ENCODE measurements around the gene ZNF396. TPM values are rescaled to one million over a fixed set of nuclear protein-coding genes. Genes with fewer than 3 reads are reported as not detected.

ZNF396 gene
- total and polyA plus RNA-seq, 2 experiments from 2014 or later, result 0.31 to 0.36 TPM

GRCh38 chr18:35408843-35409261 lies 31.7 kb upstream of the ZNF396 start:
- Histone ChIP-seq H3K79me2 (replicated peaks; ENCODE audit: insufficient read depth) (no peaks in the 10 kb centered on the region), H2AFZ (0 out of 2 replicates have a peak overlapping the region, but pooled peaks have one; percentile 28), H3K27me3 (ENCODE audit: insufficient read depth) (no peaks in the 10 kb centered on the region), H3K36me3 (ENCODE audit: insufficient read depth) (no peaks in the 10 kb centered on the region), H3K4me3 (no peak overlapping the region), H3K4me1 (ENCODE audit: insufficient read depth) (no peaks in the 10 kb centered on the region), H3K9me2 (ENCODE audit: insufficient read depth) (no peaks in the 10 kb centered on the region), H4K20me1 (replicated peaks; ENCODE audit: insufficient read depth) (no peaks in the 10 kb centered on the region), H3K4me2 (no peak overlapping the region), H3K27ac (ENCODE audit: low read depth) (no peak overlapping the region), H3F3A (replicated peaks; ENCODE audit: low read depth) (no peaks in the 10 kb centered on the region)
- no peaks in the 10 kb centered on the region for H3K36me3 Mint-ChIP-seq (ENCODE audit: low read depth)
- H3K4me1 Mint-ChIP-seq, result peaks cover 4% of the 10 kb centered on the region
- peaks cover 1% of the 10 kb centered on the region for H3K27me3 Mint-ChIP-seq (ENCODE audit: insufficient read depth, low read depth, poor library complexity)
- ATAC-seq (no peak), DNase-seq (ENCODE audit: low spot score) (no peak)
- no peak overlapping the region for H3K4me3 Mint-ChIP-seq
- TF ChIP-seq EZH2 (IDR thresholded peaks at IDR 0.05; ENCODE audit: low read depth, unreplicated experiment) (no peak), CREB1 (CRISPR knock-in tag; IDR thresholded peaks at IDR 0.05; ENCODE audit: low read depth) (no peak), EZH2phosphoT487 (IDR thresholded peaks at IDR 0.05; ENCODE audit: unreplicated experiment) (no peak), POLR2AphosphoS5 (IDR thresholded peaks at IDR 0.05; ENCODE audit: low read depth) (no peak), JUNB (IDR thresholded peaks at IDR 0.05; ENCODE audit: unreplicated experiment) (no peak), ETS1 (IDR thresholded peaks at IDR 0.05) (no peak)
- TF ChIP-seq, protein P1, sequence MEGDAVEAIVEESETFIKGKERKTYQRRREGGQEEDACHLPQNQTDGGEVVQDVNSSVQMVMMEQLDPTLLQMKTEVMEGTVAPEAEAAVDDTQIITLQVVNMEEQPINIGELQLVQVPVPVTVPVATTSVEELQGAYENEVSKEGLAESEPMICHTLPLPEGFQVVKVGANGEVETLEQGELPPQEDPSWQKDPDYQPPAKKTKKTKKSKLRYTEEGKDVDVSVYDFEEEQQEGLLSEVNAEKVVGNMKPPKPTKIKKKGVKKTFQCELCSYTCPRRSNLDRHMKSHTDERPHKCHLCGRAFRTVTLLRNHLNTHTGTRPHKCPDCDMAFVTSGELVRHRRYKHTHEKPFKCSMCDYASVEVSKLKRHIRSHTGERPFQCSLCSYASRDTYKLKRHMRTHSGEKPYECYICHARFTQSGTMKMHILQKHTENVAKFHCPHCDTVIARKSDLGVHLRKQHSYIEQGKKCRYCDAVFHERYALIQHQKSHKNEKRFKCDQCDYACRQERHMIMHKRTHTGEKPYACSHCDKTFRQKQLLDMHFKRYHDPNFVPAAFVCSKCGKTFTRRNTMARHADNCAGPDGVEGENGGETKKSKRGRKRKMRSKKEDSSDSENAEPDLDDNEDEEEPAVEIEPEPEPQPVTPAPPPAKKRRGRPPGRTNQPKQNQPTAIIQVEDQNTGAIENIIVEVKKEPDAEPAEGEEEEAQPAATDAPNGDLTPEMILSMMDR (conservative IDR thresholded peaks at IDR 0.05; ENCODE audit: low read depth in 2 of 2), result no peak
- H3K27ac Mint-ChIP-seq, result no peak overlapping the region
- H3K9me3 Mint-ChIP-seq, result no peaks in the 10 kb centered on the region

- ATAC-seq (peak; percentile 87), DNase-seq (ENCODE audit: low spot score) (peak; percentile 93)
- no peak overlapping the region for H3K4me2 ChIP-seq
- Mint-ChIP-seq H3K9me3 (no peaks in the 10 kb centered on the region), H3K36me3 (ENCODE audit: low read depth) (no peaks in the 10 kb centered on the region), H3K27ac (no peak overlapping the region), H3K27me3 (ENCODE audit: insufficient read depth, low read depth, poor library complexity) (peaks cover 1% of the 10 kb centered on the region), H3K4me3 (no peak overlapping the region), H3K4me1 (peaks cover 4% of the 10 kb centered on the region)
- H2AFZ ChIP-seq, result no peak overlapping the region
- no peaks in the 10 kb centered on the region for H3K36me3 ChIP-seq (ENCODE audit: insufficient read depth)
- H4K20me1 ChIP-seq (replicated peaks; ENCODE audit: insufficient read depth), result no peaks in the 10 kb centered on the region
- H3F3A ChIP-seq (replicated peaks; ENCODE audit: low read depth), result no peaks in the 10 kb centered on the region
- H3K27me3 ChIP-seq (ENCODE audit: insufficient read depth), result no peaks in the 10 kb centered on the region
- no peak overlapping the region for H3K4me3 ChIP-seq
- no peaks in the 10 kb centered on the region for H3K4me1 ChIP-seq (ENCODE audit: insufficient read depth)
- H3K27ac ChIP-seq (ENCODE audit: low read depth), result no peak overlapping the region
- H3K79me2 ChIP-seq (replicated peaks; ENCODE audit: insufficient read depth), result no peaks in the 10 kb centered on the region
- no peaks in the 10 kb centered on the region for H3K9me2 ChIP-seq (ENCODE audit: insufficient read depth)
- TF ChIP-seq EZH2phosphoT487 (IDR thresholded peaks at IDR 0.05; ENCODE audit: unreplicated experiment) (no peak), CREB1 (CRISPR knock-in tag; IDR thresholded peaks at IDR 0.05; ENCODE audit: low read depth) (no peak), EZH2 (IDR thresholded peaks at IDR 0.05; ENCODE audit: low read depth, unreplicated experiment) (no peak), JUNB (IDR thresholded peaks at IDR 0.05; ENCODE audit: unreplicated experiment) (no peak), ZNF114 (CRISPR knock-in tag; IDR thresholded peaks at IDR 0.05) (no peak), POLR2AphosphoS5 (IDR thresholded peaks at IDR 0.05; ENCODE audit: low read depth) (no peak)
- TF ChIP-seq, protein P1 (conservative IDR thresholded peaks at IDR 0.05; ENCODE audit: low read depth in 2 of 2), result peak; percentile 81 to 90
- TF ChIP-seq, protein P2, sequence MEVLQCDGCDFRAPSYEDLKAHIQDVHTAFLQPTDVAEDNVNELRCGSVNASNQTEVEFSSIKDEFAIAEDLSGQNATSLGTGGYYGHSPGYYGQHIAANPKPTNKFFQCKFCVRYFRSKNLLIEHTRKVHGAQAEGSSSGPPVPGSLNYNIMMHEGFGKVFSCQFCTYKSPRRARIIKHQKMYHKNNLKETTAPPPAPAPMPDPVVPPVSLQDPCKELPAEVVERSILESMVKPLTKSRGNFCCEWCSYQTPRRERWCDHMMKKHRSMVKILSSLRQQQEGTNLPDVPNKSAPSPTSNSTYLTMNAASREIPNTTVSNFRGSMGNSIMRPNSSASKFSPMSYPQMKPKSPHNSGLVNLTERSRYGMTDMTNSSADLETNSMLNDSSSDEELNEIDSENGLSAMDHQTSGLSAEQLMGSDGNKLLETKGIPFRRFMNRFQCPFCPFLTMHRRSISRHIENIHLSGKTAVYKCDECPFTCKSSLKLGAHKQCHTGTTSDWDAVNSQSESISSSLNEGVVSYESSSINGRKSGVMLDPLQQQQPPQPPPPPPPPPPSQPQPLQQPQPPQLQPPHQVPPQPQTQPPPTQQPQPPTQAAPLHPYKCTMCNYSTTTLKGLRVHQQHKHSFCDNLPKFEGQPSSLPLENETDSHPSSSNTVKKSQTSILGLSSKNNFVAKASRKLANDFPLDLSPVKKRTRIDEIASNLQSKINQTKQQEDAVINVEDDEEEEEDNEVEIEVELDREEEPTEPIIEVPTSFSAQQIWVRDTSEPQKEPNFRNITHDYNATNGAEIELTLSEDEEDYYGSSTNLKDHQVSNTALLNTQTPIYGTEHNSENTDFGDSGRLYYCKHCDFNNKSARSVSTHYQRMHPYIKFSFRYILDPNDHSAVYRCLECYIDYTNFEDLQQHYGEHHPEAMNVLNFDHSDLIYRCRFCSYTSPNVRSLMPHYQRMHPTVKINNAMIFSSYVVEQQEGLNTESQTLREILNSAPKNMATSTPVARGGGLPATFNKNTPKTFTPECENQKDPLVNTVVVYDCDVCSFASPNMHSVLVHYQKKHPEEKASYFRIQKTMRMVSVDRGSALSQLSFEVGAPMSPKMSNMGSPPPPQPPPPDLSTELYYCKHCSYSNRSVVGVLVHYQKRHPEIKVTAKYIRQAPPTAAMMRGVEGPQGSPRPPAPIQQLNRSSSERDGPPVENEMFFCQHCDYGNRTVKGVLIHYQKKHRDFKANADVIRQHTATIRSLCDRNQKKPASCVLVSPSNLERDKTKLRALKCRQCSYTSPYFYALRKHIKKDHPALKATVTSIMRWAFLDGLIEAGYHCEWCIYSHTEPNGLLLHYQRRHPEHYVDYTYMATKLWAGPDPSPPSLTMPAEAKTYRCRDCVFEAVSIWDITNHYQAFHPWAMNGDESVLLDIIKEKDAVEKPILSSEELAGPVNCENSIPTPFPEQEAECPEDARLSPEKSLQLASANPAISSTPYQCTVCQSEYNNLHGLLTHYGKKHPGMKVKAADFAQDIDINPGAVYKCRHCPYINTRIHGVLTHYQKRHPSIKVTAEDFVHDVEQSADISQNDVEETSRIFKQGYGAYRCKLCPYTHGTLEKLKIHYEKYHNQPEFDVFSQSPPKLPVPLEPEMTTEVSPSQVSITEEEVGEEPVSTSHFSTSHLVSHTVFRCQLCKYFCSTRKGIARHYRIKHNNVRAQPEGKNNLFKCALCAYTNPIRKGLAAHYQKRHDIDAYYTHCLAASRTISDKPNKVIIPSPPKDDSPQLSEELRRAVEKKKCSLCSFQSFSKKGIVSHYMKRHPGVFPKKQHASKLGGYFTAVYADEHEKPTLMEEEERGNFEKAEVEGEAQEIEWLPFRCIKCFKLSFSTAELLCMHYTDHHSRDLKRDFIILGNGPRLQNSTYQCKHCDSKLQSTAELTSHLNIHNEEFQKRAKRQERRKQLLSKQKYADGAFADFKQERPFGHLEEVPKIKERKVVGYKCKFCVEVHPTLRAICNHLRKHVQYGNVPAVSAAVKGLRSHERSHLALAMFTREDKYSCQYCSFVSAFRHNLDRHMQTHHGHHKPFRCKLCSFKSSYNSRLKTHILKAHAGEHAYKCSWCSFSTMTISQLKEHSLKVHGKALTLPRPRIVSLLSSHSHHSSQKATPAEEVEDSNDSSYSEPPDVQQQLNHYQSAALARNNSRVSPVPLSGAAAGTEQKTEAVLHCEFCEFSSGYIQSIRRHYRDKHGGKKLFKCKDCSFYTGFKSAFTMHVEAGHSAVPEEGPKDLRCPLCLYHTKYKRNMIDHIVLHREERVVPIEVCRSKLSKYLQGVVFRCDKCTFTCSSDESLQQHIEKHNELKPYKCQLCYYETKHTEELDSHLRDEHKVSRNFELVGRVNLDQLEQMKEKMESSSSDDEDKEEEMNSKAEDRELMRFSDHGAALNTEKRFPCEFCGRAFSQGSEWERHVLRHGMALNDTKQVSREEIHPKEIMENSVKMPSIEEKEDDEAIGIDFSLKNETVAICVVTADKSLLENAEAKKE (CRISPR knock-in tag; IDR thresholded peaks at IDR 0.05), result no peak
Observed at GRCh38 chr18:35407871-35408481, 30.8 kb upstream of the ZNF396 start.

Measured in GM23338 (cell line).